GM12878 (cell line): ENCODE data around the gene ALG8. TPM values are rescaled to one million over a fixed set of nuclear protein-coding genes. Genes with fewer than 3 reads are reported as not detected.

Source experiments
- BACH1 ChIP-seq: fragments of 450-650 bp; IDR thresholded peaks from 2 replicates; pipeline ENCODE4 v1.6.1; 2017; ENCODE audit warnings: mild to moderate bottlenecking, borderline replicate concordance
- BHLHE40 ChIP-seq, 2 experiments: fragments of 450-650 bp in 1 of 2; IDR thresholded peaks; 2 replicates each; pipeline ENCODE4 v1.6.1; 2011 to 2017; ENCODE audit warnings: low read depth in 2 of 2, borderline replicate concordance in 1 of 2, improper control_type of control experiment in 1 of 2, low read length in 1 of 2, mild to moderate bottlenecking in 1 of 2
- ESRRA ChIP-seq: IDR thresholded peaks from 2 replicates; pipeline ENCODE4 v1.6.1; 2012; ENCODE audit warnings: mild to moderate bottlenecking, low read length, improper control_type of control experiment
- MXI1 ChIP-seq: fragments of 150-350 bp; IDR thresholded peaks from 2 replicates; pipeline ENCODE4 v1.6.1; 2011; ENCODE audit warnings: low read depth, mild to moderate bottlenecking, inconsistent platforms, low read length, improper control_type of control experiment
- NFIC ChIP-seq: IDR thresholded peaks from 2 replicates; pipeline ENCODE4 v1.6.1; 2012; ENCODE audit warnings: low read depth, mild to moderate bottlenecking, inconsistent platforms, low read length, moderate library complexity
- POLR2AphosphoS2 ChIP-seq: IDR thresholded peaks from 2 replicates; pipeline ENCODE4 v1.6.1; 2011; ENCODE audit warnings: low read depth, mild to moderate bottlenecking, low read length, improper control_type of control experiment, moderate library complexity
- RFX5 ChIP-seq: IDR thresholded peaks from 2 replicates; pipeline ENCODE4 v1.6.1; 2011; ENCODE audit warnings: low read depth, low read length, improper control_type of control experiment
- polyA plus RNA-seq, 11 experiments: library from polyadenylated mRNA; depleted of rRNA in 4 of 11; unstranded in 6 of 11; stranded (reverse) in 5 of 11; fragments of >200 nt; fragmentation: Nextera tagmentation in 4 of 11; fragmentation: Illumina TruSeq in 1 of 11; extraction: Ambion mirVana in 4 of 11; extraction: Trizol in 1 of 11; gene quantifications; 1 replicate in 1 of 11; 2 replicates in 10 of 11; pipeline versions ENCODE4 v1.2.1 to v1.2.3, GENCODE V29; 2011 to 2016; ENCODE audit warnings: inconsistent platforms in 2 of 11, missing spikeins in 2 of 11, low read depth in 1 of 11
- total RNA-seq, 4 experiments: library from RNA; depleted of rRNA in 3 of 4; stranded (reverse); fragments of >200 nt in 3 of 4; fragmentation: Illumina TruSeq in 1 of 4; extraction: Trizol in 1 of 4; gene quantifications; 2 replicates each; pipeline versions ENCODE4 v1.2.1 to v1.2.3, GENCODE V29; 2013 to 2021
- TF ChIP-seq, protein P1 (sequence below): fragments of 450-650 bp; IDR thresholded peaks from 2 replicates; pipeline ENCODE4 v1.6.1; 2017; ENCODE audit warnings: mild to moderate bottlenecking, moderate library complexity
- TF ChIP-seq, protein P2 (sequence below): fragments of 450-650 bp; IDR thresholded peaks from 2 replicates; pipeline ENCODE4 v1.6.1; 2017; ENCODE audit warnings: mild to moderate bottlenecking, low read depth, inconsistent platforms; ENCODE audit not compliant: poor library complexity, severe bottlenecking
- TF ChIP-seq, protein P3 (sequence below): fragments of 450-650 bp; IDR thresholded peaks from 2 replicates; pipeline ENCODE4 v1.6.1; 2018; ENCODE audit warnings: mild to moderate bottlenecking, low read depth, moderate library complexity; ENCODE audit not compliant: partially characterized antibody
- TF ChIP-seq, protein P4 (sequence below): fragments of 450-650 bp; IDR thresholded peaks from 2 replicates; pipeline ENCODE4 v1.6.1; 2016; ENCODE audit warnings: mild to moderate bottlenecking, moderate library complexity, borderline replicate concordance
- TF ChIP-seq, protein P5 (sequence below): IDR thresholded peaks from 2 replicates; pipeline ENCODE4 v1.6.1; 2011; ENCODE audit warnings: borderline replicate concordance, low read depth, mild to moderate bottlenecking, moderate library complexity, mixed read lengths, low read length; ENCODE audit not compliant: insufficient read depth; ENCODE audit errors: extremely low read length

The ALG8 gene
- total and polyA plus RNA-seq, 10 of the 15 experiments (the other 5 are each of a cell fraction or from before 2014, with no cell fraction given): 45.7 to 105 (median 68.4) TPM

DNA sequence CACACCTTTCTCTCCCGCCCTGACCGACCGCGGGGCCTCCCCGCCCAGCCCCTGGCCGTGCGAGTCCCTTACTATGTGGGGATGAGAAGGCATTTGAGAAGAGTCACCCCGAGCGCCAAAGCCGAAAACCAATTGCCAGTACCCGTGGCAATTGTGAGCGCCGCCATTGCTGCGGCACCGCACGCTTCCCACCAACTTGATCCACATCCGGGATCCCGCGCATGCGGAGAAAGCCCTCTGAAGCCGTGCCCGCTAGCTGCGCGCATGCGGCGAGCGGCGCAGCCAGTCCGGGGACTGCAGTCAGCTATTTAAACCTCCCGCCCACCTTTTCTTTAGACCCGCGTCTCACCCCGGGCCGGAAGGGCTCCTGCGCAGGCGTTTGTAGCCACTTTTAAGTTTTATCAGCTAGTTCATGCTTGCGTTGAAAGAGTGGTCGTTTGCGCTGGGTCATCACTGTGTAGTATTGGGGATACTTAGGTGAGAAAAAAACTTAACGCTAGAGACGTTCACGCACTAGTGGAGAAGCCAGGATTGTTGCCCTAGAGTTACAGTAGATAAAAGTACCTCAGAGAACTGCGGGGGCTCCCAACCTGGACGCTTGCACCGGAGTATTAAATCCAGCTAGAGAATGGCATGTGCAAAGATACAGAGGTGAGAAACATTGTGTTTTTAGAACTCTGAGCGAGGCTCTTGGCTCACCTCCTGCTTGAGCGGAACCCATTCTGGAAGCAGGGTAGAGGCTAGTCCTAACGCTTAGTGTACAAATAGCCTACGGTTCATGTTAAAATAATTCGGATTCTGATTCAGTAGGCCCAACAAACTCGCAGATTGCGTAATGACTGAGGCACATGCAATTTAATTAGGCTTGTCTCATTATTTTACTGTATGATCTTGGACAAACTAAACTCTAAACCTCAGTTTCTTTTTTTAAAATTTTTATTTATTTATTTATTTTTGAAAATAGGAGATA, at the start of gene ALG8 (continued):
- TF ChIP-seq, protein P1, sequence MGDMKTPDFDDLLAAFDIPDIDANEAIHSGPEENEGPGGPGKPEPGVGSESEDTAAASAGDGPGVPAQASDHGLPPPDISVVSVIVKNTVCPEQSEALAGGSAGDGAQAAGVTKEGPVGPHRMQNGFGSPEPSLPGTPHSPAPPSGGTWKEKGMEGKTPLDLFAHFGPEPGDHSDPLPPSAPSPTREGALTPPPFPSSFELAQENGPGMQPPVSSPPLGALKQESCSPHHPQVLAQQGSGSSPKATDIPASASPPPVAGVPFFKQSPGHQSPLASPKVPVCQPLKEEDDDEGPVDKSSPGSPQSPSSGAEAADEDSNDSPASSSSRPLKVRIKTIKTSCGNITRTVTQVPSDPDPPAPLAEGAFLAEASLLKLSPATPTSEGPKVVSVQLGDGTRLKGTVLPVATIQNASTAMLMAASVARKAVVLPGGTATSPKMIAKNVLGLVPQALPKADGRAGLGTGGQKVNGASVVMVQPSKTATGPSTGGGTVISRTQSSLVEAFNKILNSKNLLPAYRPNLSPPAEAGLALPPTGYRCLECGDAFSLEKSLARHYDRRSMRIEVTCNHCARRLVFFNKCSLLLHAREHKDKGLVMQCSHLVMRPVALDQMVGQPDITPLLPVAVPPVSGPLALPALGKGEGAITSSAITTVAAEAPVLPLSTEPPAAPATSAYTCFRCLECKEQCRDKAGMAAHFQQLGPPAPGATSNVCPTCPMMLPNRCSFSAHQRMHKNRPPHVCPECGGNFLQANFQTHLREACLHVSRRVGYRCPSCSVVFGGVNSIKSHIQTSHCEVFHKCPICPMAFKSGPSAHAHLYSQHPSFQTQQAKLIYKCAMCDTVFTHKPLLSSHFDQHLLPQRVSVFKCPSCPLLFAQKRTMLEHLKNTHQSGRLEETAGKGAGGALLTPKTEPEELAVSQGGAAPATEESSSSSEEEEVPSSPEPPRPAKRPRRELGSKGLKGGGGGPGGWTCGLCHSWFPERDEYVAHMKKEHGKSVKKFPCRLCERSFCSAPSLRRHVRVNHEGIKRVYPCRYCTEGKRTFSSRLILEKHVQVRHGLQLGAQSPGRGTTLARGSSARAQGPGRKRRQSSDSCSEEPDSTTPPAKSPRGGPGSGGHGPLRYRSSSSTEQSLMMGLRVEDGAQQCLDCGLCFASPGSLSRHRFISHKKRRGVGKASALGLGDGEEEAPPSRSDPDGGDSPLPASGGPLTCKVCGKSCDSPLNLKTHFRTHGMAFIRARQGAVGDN: peak; percentile 61; the same call in 1 of the 2 replicates
- TF ChIP-seq, protein P2, sequence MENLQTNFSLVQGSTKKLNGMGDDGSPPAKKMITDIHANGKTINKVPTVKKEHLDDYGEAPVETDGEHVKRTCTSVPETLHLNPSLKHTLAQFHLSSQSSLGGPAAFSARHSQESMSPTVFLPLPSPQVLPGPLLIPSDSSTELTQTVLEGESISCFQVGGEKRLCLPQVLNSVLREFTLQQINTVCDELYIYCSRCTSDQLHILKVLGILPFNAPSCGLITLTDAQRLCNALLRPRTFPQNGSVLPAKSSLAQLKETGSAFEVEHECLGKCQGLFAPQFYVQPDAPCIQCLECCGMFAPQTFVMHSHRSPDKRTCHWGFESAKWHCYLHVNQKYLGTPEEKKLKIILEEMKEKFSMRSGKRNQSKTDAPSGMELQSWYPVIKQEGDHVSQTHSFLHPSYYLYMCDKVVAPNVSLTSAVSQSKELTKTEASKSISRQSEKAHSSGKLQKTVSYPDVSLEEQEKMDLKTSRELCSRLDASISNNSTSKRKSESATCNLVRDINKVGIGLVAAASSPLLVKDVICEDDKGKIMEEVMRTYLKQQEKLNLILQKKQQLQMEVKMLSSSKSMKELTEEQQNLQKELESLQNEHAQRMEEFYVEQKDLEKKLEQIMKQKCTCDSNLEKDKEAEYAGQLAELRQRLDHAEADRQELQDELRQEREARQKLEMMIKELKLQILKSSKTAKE: no peak
- TF ChIP-seq ESRRA (no peak), BACH1 (no peak), NFIC (no peak), RFX5 (no peak), MXI1 (peak; percentile 99), POLR2AphosphoS2 (peak; percentile 73; the same call in 1 of the 2 replicates), BHLHE40 (IDR thresholded peaks at IDR 0.05; ENCODE audit: borderline replicate concordance in 1 of 2, low read depth in 2 of 2, low read length in 1 of 2) (peak; percentile 72 to 90)
- TF ChIP-seq, protein P3, sequence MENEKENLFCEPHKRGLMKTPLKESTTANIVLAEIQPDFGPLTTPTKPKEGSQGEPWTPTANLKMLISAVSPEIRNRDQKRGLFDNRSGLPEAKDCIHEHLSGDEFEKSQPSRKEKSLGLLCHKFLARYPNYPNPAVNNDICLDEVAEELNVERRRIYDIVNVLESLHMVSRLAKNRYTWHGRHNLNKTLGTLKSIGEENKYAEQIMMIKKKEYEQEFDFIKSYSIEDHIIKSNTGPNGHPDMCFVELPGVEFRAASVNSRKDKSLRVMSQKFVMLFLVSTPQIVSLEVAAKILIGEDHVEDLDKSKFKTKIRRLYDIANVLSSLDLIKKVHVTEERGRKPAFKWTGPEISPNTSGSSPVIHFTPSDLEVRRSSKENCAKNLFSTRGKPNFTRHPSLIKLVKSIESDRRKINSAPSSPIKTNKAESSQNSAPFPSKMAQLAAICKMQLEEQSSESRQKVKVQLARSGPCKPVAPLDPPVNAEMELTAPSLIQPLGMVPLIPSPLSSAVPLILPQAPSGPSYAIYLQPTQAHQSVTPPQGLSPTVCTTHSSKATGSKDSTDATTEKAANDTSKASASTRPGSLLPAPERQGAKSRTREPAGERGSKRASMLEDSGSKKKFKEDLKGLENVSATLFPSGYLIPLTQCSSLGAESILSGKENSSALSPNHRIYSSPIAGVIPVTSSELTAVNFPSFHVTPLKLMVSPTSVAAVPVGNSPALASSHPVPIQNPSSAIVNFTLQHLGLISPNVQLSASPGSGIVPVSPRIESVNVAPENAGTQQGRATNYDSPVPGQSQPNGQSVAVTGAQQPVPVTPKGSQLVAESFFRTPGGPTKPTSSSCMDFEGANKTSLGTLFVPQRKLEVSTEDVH: no peak
- TF ChIP-seq, protein P4, sequence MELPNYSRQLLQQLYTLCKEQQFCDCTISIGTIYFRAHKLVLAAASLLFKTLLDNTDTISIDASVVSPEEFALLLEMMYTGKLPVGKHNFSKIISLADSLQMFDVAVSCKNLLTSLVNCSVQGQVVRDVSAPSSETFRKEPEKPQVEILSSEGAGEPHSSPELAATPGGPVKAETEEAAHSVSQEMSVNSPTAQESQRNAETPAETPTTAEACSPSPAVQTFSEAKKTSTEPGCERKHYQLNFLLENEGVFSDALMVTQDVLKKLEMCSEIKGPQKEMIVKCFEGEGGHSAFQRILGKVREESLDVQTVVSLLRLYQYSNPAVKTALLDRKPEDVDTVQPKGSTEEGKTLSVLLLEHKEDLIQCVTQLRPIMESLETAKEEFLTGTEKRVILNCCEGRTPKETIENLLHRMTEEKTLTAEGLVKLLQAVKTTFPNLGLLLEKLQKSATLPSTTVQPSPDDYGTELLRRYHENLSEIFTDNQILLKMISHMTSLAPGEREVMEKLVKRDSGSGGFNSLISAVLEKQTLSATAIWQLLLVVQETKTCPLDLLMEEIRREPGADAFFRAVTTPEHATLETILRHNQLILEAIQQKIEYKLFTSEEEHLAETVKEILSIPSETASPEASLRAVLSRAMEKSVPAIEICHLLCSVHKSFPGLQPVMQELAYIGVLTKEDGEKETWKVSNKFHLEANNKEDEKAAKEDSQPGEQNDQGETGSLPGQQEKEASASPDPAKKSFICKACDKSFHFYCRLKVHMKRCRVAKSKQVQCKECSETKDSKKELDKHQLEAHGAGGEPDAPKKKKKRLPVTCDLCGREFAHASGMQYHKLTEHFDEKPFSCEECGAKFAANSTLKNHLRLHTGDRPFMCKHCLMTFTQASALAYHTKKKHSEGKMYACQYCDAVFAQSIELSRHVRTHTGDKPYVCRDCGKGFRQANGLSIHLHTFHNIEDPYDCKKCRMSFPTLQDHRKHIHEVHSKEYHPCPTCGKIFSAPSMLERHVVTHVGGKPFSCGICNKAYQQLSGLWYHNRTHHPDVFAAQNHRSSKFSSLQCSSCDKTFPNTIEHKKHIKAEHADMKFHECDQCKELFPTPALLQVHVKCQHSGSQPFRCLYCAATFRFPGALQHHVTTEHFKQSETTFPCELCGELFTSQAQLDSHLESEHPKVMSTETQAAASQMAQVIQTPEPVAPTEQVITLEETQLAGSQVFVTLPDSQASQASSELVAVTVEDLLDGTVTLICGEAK: peak; percentile 79
- TF ChIP-seq, protein P5, sequence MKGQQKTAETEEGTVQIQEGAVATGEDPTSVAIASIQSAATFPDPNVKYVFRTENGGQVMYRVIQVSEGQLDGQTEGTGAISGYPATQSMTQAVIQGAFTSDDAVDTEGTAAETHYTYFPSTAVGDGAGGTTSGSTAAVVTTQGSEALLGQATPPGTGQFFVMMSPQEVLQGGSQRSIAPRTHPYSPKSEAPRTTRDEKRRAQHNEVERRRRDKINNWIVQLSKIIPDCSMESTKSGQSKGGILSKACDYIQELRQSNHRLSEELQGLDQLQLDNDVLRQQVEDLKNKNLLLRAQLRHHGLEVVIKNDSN: no peak
